ENCODE results near the gene BMPR1A. TPM values are rescaled to one million over a fixed set of nuclear protein-coding genes. Genes with fewer than 3 reads are reported as not detected.

The BMPR1A gene
- total RNA-seq, 2 experiments from 2014 or later = 0.47 to 1.1 TPM

- TF ChIP-seq CTCF (conservative IDR thresholded peaks at IDR 0.05; ENCODE audit: low read length) (no peak), EZH2phosphoT487 (IDR thresholded peaks at IDR 0.05; ENCODE audit: borderline replicate concordance, low read depth, low read length) (no peak)
- Histone ChIP-seq H3K79me2 (ENCODE audit: insufficient read depth, low read depth, low read length) (no peaks in the 10 kb centered on the region), H4K20me1 (ENCODE audit: insufficient read depth, low read length) (no peaks in the 10 kb centered on the region; the same call in 1 of the 2 replicates), H2AFZ (ENCODE audit: low read length) (no peak overlapping the region), H3K4me1 (ENCODE audit: insufficient read depth, low read length, poor library complexity, severe bottlenecking) (no peaks in the 10 kb centered on the region), H3K4me2 (ENCODE audit: low read length) (no peak overlapping the region), H3K9me2 (ENCODE audit: insufficient read depth, low read length) (no peaks in the 10 kb centered on the region), H3K9me3 (ENCODE audit: low read length) (no peaks in the 10 kb centered on the region), H3K36me3 (ENCODE audit: insufficient read depth, low read length) (no peaks in the 10 kb centered on the region), H3K4me3 (ENCODE audit: low read depth, low read length, poor library complexity, severe bottlenecking) (no peak overlapping the region), H3K27ac (ENCODE audit: low read depth, low read length, poor library complexity, severe bottlenecking) (no peak overlapping the region)
- BruUV-seq (replicated peaks) = no TSS peak
- intact Hi-C loops (cut with micrococcal nuclease; ENCODE audit: unreplicated experiment) = no loop called here
- CTCF ChIA-PET (ENCODE audit: unreplicated experiment) = no interaction called here
- DNase-seq (ENCODE audit: low spot score) = no peak
- POLR2A ChIA-PET = interaction anchor here (0.7 kb wide), 2 partner anchors 19 to 59 kb away, joined by 3 to 4 read pairs; no protein-coding TSS in a partner anchor
These were observed 46.2 kb downstream of the BMPR1A start for GRCh38 chr10:86802473-86803108.

GRCh38 chr10:86803156-86803555 lies 46.7 kb downstream of the BMPR1A start:
- no peak for DNase-seq (ENCODE audit: low spot score)
- Histone ChIP-seq H3K9me2 (ENCODE audit: insufficient read depth, low read length) (no peaks in the 10 kb centered on the region), H3K36me3 (ENCODE audit: insufficient read depth, low read length) (no peaks in the 10 kb centered on the region), H3K79me2 (ENCODE audit: insufficient read depth, low read depth, low read length) (no peaks in the 10 kb centered on the region), H3K4me1 (ENCODE audit: insufficient read depth, low read length, poor library complexity, severe bottlenecking) (no peaks in the 10 kb centered on the region), H3K4me3 (ENCODE audit: low read depth, low read length, poor library complexity, severe bottlenecking) (no peak overlapping the region), H3K9me3 (ENCODE audit: low read length) (no peaks in the 10 kb centered on the region), H2AFZ (ENCODE audit: low read length) (no peak overlapping the region), H4K20me1 (ENCODE audit: insufficient read depth, low read length) (no peaks in the 10 kb centered on the region; the same call in 1 of the 2 replicates), H3K27ac (ENCODE audit: low read depth, low read length, poor library complexity, severe bottlenecking) (no peak overlapping the region), H3K4me2 (ENCODE audit: low read length) (no peak overlapping the region)
- TF ChIP-seq EZH2phosphoT487 (IDR thresholded peaks at IDR 0.05; ENCODE audit: borderline replicate concordance, low read depth, low read length) (no peak), CTCF (conservative IDR thresholded peaks at IDR 0.05; ENCODE audit: low read length) (no peak)
- intact Hi-C loops (cut with micrococcal nuclease; ENCODE audit: unreplicated experiment) = no loop called here
- ChIA-PET POLR2A (interaction anchor here (0.7 kb wide), 1 partner anchor 18 kb away, joined by 4 read pairs; no protein-coding TSS in a partner anchor), CTCF (ENCODE audit: unreplicated experiment) (no interaction called here)
- no TSS peak for BruUV-seq (replicated peaks)

- TF ChIP-seq EZH2phosphoT487 (IDR thresholded peaks at IDR 0.05; ENCODE audit: borderline replicate concordance, low read depth, low read length) (no peak), CTCF (conservative IDR thresholded peaks at IDR 0.05; ENCODE audit: low read length) (no peak)
- Histone ChIP-seq H3K27ac (ENCODE audit: low read depth, low read length, poor library complexity, severe bottlenecking) (no peak overlapping the region), H3K9me3 (ENCODE audit: low read length) (no peaks in the 10 kb centered on the region), H3K36me3 (ENCODE audit: insufficient read depth, low read length) (no peaks in the 10 kb centered on the region), H3K79me2 (ENCODE audit: insufficient read depth, low read depth, low read length) (no peaks in the 10 kb centered on the region), H3K4me2 (ENCODE audit: low read length) (no peak overlapping the region), H2AFZ (ENCODE audit: low read length) (no peak overlapping the region), H3K9me2 (ENCODE audit: insufficient read depth, low read length) (no peaks in the 10 kb centered on the region), H4K20me1 (ENCODE audit: insufficient read depth, low read length) (no peaks in the 10 kb centered on the region; the same call in 1 of the 2 replicates), H3K4me1 (ENCODE audit: insufficient read depth, low read length, poor library complexity, severe bottlenecking) (no peaks in the 10 kb centered on the region), H3K4me3 (ENCODE audit: low read depth, low read length, poor library complexity, severe bottlenecking) (no peak overlapping the region)
- no TSS peak for BruUV-seq (replicated peaks)
- intact Hi-C loops (cut with micrococcal nuclease; ENCODE audit: unreplicated experiment) = no loop called here
- ChIA-PET CTCF (ENCODE audit: unreplicated experiment) (no interaction called here), POLR2A (interaction anchor here (0.6 kb wide), 1 partner anchor 69 kb away, joined by 6 read pairs; no protein-coding TSS in a partner anchor)
- DNase-seq (ENCODE audit: low spot score) = no peak
These were observed 48.4 kb downstream of the BMPR1A start for GRCh38 chr10:86804805-86805204.

Data from OCI-LY7 (cell line).